PC-3 (cell line): Measurements from ENCODE around the gene TMEM127.

Source experiments
- EZH2 ChIP-seq: fragments of 300-600 bp; sonication (generic); IDR thresholded peaks from one replicate; pipeline ENCODE4 v1.6.1; 2017; ENCODE audit warnings: antibody characterized with exemption, mild to moderate bottlenecking, low read length; ENCODE audit not compliant: unreplicated experiment
- EZH2phosphoT487 ChIP-seq: fragments of 300-600 bp; sonication (generic); IDR thresholded peaks from 2 replicates; pipeline ENCODE4 v1.6.1; 2018; ENCODE audit warnings: mild to moderate bottlenecking, antibody characterized with exemption, low read length, borderline replicate concordance
- TF ChIP-seq, protein P1 (sequence below): fragments of 300-600 bp; sonication (generic); conservative IDR thresholded peaks from 2 replicates; pipeline ENCODE4 v1.5.1; 2017; ENCODE audit warnings: antibody characterized with exemption, low read depth, mild to moderate bottlenecking, low read length

GRCh38 chr2:96205888-96206287 is 59.9 kb downstream of the TMEM127 start:
- TF ChIP-seq EZH2 (no peak), EZH2phosphoT487 (no peak)
- TF ChIP-seq, protein P1, sequence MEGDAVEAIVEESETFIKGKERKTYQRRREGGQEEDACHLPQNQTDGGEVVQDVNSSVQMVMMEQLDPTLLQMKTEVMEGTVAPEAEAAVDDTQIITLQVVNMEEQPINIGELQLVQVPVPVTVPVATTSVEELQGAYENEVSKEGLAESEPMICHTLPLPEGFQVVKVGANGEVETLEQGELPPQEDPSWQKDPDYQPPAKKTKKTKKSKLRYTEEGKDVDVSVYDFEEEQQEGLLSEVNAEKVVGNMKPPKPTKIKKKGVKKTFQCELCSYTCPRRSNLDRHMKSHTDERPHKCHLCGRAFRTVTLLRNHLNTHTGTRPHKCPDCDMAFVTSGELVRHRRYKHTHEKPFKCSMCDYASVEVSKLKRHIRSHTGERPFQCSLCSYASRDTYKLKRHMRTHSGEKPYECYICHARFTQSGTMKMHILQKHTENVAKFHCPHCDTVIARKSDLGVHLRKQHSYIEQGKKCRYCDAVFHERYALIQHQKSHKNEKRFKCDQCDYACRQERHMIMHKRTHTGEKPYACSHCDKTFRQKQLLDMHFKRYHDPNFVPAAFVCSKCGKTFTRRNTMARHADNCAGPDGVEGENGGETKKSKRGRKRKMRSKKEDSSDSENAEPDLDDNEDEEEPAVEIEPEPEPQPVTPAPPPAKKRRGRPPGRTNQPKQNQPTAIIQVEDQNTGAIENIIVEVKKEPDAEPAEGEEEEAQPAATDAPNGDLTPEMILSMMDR, result no peak
